ENCODE results near the gene VEPH1. TPM values are rescaled to one million over a fixed set of nuclear protein-coding genes. Genes with fewer than 3 reads are reported as not detected.
A peak's percentile ranks its signal among the peaks of the same experiment; 100 is the strongest.
"Not testable (repeated sequence)": the region's sequence is repeated elsewhere in the genome, so short reads cannot be mapped to it uniquely, and the experiment has no call there.

Gene VEPH1
- polyA plus RNA-seq, 12 donors: 0.46 to 3.8 (median 0.94) TPM; not detected in 2

DNA sequence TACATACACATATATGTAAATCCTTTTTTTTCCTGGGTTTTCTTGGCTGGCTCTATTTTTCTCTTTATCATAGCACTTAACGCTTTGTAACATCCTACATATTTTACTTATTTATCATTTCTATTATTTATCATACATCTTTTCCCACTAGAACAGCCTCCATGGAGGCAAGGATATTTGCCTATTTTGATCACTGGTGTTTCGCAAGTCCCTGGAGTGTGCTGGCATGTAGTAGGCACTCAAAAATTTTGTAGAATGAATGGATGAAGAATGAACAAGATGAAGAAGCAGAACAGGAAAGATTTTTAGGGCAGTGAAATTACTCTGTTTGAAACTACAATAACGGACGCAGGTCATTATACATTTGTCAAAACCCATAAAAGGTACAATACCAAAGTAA is 149.6 kb downstream of the VEPH1 start:
- no peak for DNase-seq

DNA sequence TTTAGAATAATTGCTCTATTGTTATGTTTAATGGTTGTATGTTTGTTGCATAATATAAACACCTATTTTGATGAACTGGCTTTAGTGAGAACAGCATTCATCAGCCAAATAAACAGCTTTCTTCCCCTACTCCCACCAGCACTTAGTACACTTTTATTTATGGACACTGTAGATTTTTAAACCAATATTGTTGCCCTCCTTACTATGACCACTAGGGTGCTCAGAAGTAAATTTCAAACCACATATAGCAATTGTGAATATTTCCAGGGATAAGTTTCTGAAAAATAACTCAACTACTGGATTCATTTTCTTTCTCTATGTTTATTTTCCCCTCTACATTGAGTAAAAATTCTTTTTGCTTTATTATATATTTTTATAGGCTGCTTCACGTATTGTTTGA is 151.2 kb downstream of the VEPH1 start:
- no peak for DNase-seq

DNA sequence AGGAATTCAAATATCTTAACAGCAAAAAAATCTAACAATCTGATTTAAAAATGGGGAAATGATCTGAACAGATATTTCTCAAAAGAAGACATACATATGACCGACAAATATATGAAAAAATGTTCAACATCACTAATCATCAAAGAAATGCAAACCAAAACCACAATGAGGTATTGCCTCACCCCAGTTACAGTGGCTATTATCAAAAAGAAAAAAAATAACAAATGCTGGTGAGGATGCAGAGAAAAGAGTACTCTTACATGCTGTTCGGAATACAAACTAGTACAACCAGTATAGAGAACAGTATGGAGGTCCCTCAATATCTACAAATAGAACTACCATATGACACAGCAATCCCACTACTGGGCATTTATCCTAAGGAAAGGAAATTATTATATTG is 152.6 kb downstream of the VEPH1 start:
- DNase-seq: not testable (repeated sequence)

GRCh38 chr3:157348304-157349075 is 154.7 kb downstream of the VEPH1 start:
- not testable (repeated sequence) for DNase-seq

DNA sequence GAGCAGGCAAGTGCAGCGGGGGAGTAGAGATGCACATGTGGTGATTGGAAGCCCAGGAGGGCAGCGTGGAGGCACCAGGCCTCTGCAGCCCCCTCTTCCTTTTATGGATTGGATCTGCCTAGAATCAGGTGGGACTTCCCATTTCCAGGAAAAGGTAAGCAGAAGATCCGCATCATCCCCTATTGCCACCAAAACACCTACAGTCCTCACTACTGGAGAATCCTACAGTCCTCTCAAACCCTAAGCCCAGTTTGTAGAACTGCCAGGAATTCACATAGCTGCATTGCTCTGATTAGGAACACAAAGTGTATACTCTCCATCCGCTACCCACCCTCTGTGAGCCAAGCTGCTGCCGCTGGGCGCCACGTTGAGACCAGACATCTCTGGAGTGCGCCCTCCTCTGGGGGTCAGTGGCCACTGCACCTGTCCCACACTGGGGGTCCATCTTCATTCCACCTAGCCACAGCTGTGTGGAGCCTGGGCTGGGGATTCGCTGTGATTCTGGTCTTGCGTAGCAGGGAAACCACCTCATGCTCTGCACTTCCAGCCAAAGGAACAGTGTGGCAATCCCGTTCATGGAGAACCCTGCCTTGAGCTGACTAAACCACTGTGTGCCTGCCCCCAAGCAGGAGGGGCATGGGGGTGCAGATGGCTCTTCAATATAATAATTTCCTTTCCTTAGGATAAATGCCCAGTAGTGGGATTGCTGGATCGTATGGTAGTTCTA is 155.5 kb downstream of the VEPH1 start:
- DNase-seq: no peak

GRCh38 chr3:157336252-157337009 is 166.8 kb downstream of the VEPH1 start:
- DNase-seq: no peak

DNA sequence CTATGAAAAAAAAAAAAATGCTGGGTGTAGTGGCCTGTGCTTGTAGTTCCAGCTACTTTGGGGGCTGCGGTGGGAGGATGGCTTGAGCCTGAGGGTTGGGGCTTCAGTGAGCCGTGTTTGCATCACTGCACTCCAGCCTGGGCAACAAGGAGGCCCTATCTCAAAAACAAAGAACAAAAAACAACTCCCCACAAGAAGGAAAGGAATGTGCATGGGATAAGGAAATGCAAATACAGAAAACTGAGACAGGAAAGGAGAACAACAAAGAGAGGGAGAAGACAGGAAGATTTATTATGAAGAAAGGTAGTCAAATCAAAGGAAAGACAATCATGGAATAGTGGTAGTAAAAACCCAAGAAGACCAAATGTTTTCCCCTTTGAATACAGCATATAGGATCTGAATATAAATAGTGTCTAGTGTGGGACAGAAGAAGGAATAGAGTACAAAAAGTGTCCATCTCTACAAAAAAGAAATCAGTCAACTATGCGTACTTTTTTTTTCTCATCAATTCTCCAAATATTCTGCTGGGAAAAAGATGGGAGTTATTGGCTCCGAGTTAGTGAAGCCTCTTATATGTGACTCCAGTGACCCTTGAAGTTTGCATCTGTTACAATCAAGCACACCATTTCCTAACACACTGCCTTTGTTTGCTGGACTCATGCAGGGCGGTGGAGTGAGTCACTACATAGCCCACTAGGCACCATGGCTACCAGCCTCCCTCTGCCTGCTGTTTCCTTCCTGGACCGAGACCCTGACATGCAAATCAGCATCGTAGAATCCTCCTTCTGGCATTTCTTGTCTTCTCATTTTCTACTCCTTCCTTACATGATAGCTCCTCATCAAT is 167.8 kb downstream of the VEPH1 start:
- no peak for DNase-seq

- no peak for DNase-seq
These were observed 169.6 kb downstream of the VEPH1 start for GRCh38 chr3:157333551-157333991.

GRCh38 chr3:157330206-157330605 is 173.0 kb downstream of the VEPH1 start:
- DNase-seq: no peak

GRCh38 chr3:157329551-157329950 is 173.7 kb downstream of the VEPH1 start:
- DNase-seq: no peak

GRCh38 chr3:157327837-157328236 is 175.4 kb downstream of the VEPH1 start:
- no peak for DNase-seq

- DNase-seq: no peak
These were observed 176.2 kb downstream of the VEPH1 start for GRCh38 chr3:157327018-157327417.

DNA sequence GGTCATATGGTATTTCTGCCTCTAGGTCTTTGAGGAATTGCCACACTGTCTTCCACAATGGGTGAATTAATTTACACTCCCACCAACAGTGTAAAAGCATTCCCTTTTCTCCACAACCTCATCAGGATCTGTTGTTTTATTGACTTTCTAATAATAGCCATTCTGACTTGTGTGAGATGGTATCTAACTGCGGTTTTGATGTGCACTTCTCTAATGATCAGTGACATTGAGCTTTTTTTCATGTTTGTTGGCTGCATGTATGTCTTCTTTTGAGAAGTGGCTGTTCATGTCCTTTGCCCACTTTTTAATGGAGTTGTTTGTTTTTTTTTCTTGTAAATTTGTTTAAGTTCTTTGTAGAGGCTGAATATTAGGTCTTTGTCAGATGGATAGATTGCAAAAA is 178.3 kb downstream of the VEPH1 start:
- not testable (repeated sequence) for DNase-seq

GRCh38 chr3:157323360-157323759 is 179.9 kb downstream of the VEPH1 start:
- DNase-seq: no peak

- DNase-seq: no peak
These were observed 183.5 kb downstream of the VEPH1 start for GRCh38 chr3:157319672-157320071.

DNA sequence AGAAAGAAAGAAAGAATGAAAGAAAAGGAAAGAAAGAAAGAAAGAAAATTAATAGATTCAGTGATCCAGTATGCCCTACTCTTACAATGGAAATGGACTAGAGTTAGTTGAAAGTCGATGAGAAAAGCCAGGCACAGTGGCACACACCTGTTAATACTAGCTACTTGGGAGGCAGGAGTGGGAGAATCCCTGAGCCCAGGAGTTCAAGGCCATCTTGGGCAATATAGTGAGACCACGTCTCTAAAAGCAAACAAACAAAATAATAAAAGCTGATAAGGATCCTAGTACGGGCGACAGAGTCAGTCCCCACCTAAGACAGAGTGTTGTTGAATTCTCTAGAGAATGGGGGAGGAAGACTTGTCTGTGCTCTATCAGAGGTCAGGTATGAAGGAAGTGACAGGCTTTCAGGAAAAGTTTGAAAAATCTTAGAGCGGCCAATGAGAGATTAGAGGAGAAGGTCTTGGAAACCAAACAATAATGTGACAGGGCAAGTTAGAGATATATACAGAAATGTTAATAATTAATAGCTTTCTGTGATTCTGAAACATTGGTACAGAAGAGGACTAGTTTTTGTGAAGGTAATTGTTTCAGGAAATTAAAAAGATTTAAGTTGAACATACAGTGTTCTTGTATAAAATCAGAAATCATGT is 184.5 kb downstream of the VEPH1 start:
- no peak for DNase-seq

- DNase-seq: no peak
These were observed 185.3 kb downstream of the VEPH1 start for GRCh38 chr3:157317895-157318294.

- DNase-seq: no peak
These were observed 190.0 kb downstream of the VEPH1 start for GRCh38 chr3:157313186-157313585.

- DNase-seq: no peak
These were observed 190.9 kb downstream of the VEPH1 start for GRCh38 chr3:157312376-157312745.

DNA sequence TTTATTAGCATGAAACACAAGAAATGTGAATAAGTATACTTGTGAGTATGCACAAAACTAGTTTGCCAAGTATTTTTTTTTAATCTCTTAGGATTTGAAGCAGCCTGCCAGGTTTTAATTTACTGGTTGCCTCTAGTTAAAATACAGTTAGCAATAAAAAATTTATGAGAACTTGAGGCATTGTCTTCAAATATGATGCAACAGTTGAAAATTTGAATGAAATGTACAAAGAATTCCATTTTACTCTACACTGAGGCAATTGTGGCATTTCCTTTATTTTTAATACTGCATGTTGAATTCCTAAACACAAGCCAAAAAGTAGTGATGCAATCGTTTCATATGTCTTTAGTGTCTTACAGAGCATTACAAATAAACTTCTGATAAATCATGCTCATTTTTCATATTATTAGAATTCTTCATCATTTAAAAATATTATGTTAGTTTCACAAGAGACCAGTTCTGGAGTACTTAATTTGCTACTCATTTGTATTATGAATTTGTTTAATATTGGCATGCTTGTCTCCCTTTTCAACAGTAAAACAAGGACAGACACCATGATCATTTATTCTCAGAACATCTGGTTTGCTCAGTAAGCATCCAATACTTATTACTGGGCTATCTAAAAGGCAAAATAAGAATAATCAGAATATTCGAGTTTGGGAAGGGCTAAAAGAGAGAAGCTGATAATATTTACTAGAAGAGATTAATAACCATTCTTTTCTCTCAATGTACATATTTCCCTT is 191.4 kb downstream of the VEPH1 start:
- DNase-seq: peak; percentile 68
